ENCODE measurements around the gene KCNF1. TPM values are rescaled to one million over a fixed set of nuclear protein-coding genes. Genes with fewer than 3 reads are reported as not detected.

Gene KCNF1
- total RNA-seq, 1 experiment from 2014 or later: 1.2 TPM

DNA sequence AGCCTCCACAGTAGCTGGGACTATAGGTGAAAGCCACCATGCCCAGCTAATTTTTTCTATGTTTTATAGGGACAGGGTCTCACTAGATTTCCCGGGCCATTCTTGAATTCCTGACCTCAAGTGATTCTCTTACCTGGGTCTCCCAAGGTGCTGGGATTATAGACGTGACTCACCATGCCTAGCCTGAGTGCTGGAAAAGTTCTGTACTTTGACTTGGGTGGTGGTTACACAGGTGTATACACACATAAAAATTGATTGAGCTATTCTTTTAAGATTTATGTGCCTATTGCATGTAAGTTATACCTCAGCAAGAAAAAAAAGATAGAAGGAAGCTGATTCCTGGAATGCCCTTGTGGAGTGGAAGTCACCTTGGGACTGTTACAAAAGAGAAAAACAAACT, 34.8 kb upstream of the KCNF1 start:
- peaks cover 28% of the 10 kb centered on the region for H3K4me1 Mint-ChIP-seq
- no peak for ATAC-seq
- CTCF ChIA-PET: interaction anchor here (1.2 to 4.1 kb wide), 2 partner anchors 41 to 45 kb away, joined by 4 to 16 read pairs; no protein-coding TSS in a partner anchor
- peaks cover 21% of the 10 kb centered on the region for H3K9me3 Mint-ChIP-seq
- TF ChIP-seq, protein P1, sequence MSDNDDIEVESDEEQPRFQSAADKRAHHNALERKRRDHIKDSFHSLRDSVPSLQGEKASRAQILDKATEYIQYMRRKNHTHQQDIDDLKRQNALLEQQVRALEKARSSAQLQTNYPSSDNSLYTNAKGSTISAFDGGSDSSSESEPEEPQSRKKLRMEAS (CRISPR knock-in tag; IDR thresholded peaks at IDR 0.05): no peak
- no peak for TF ChIP-seq CBFB (CRISPR knock-in tag; IDR thresholded peaks at IDR 0.05; ENCODE audit: low read depth)
- DNase-seq (ENCODE audit: low spot score): no peak
- no peak overlapping the region for H3K27ac Mint-ChIP-seq
- H3K36me3 Mint-ChIP-seq: peaks cover 7% of the 10 kb centered on the region
- POLR2A ChIA-PET: interaction anchor here (0.6 kb wide), 3 partner anchors 30 to 614 kb away, joined by 3 to 7 read pairs (median 4); no protein-coding TSS in a partner anchor
- H3K4me3 Mint-ChIP-seq: no peak overlapping the region
- no peaks in the 10 kb centered on the region for H3K27me3 Mint-ChIP-seq (ENCODE audit: low read depth)

- POLR2A ChIA-PET: no interaction called here
- no peak for ATAC-seq
- Mint-ChIP-seq H3K9me3 (peaks cover 15% of the 10 kb centered on the region), H3K27me3 (ENCODE audit: low read depth) (no peaks in the 10 kb centered on the region), H3K27ac (no peak overlapping the region), H3K36me3 (0 out of 2 replicates have a peak, but pooled peaks cover 2% of the 10 kb centered on the region), H3K4me1 (peaks cover 28% of the 10 kb centered on the region), H3K4me3 (no peak overlapping the region)
- TF ChIP-seq HMGA2 (CRISPR knock-in tag; IDR thresholded peaks at IDR 0.05) (no peak), GABPB1 (CRISPR knock-in tag; IDR thresholded peaks at IDR 0.05) (no peak)
- TF ChIP-seq, protein P1 (CRISPR knock-in tag; IDR thresholded peaks at IDR 0.05): no peak
- CTCF ChIA-PET: interaction anchor here (1.6 to 4.1 kb wide), 2 partner anchors 32 to 46 kb away, joined by 5 to 16 read pairs; no protein-coding TSS in a partner anchor
- DNase-seq (ENCODE audit: low spot score): no peak
Measured at GRCh38 chr2:10877651-10878111, 34.1 kb upstream of the KCNF1 start.

GRCh38 chr2:10878268-10878915, 33.3 kb upstream of the KCNF1 start:
- no peak overlapping the region for H3K27ac Mint-ChIP-seq
- H3K27me3 Mint-ChIP-seq (ENCODE audit: low read depth): no peaks in the 10 kb centered on the region; the same call in 1 of the 2 replicates
- DNase-seq (ENCODE audit: low spot score): no peak
- ATAC-seq: no peak
- CTCF ChIA-PET: interaction anchor here (0.6 to 1.6 kb wide), 2 partner anchors 32 to 206 kb away, joined by 3 to 5 read pairs; no protein-coding TSS in a partner anchor
- peaks cover 34% of the 10 kb centered on the region for H3K4me1 Mint-ChIP-seq
- H3K4me3 Mint-ChIP-seq: no peak overlapping the region
- POLR2A ChIA-PET: no interaction called here
- peaks cover 9% of the 10 kb centered on the region; the same call in 1 of the 2 replicates for H3K9me3 Mint-ChIP-seq
- H3K36me3 Mint-ChIP-seq: no peaks in the 10 kb centered on the region
- TF ChIP-seq MYBL2 (CRISPR knock-in tag; IDR thresholded peaks at IDR 0.05): no peak
- TF ChIP-seq ZNF232 (CRISPR knock-in tag; IDR thresholded peaks at IDR 0.05): no peak
- TF ChIP-seq AR (CRISPR knock-in tag; IDR thresholded peaks at IDR 0.05): no peak
- no peak for TF ChIP-seq CBFB (CRISPR knock-in tag; IDR thresholded peaks at IDR 0.05; ENCODE audit: low read depth)
- TF ChIP-seq HMGA2 (CRISPR knock-in tag; IDR thresholded peaks at IDR 0.05): no peak
- no peak for TF ChIP-seq ZNF138 (CRISPR knock-in tag; conservative IDR thresholded peaks at IDR 0.05)
- no peak for TF ChIP-seq IRF1 (CRISPR knock-in tag; IDR thresholded peaks at IDR 0.05)
- TF ChIP-seq ZNF425 (CRISPR knock-in tag; conservative IDR thresholded peaks at IDR 0.05): no peak
- TF ChIP-seq FOXP4 (CRISPR knock-in tag; IDR thresholded peaks at IDR 0.05): no peak
- no peak for TF ChIP-seq ZNF423 (CRISPR knock-in tag; IDR thresholded peaks at IDR 0.05)
- no peak for TF ChIP-seq MXD4 (CRISPR knock-in tag; IDR thresholded peaks at IDR 0.05; ENCODE audit: borderline replicate concordance)
- no peak for TF ChIP-seq FOXJ3 (CRISPR knock-in tag; IDR thresholded peaks at IDR 0.05; ENCODE audit: borderline replicate concordance)
- TF ChIP-seq, protein P2, sequence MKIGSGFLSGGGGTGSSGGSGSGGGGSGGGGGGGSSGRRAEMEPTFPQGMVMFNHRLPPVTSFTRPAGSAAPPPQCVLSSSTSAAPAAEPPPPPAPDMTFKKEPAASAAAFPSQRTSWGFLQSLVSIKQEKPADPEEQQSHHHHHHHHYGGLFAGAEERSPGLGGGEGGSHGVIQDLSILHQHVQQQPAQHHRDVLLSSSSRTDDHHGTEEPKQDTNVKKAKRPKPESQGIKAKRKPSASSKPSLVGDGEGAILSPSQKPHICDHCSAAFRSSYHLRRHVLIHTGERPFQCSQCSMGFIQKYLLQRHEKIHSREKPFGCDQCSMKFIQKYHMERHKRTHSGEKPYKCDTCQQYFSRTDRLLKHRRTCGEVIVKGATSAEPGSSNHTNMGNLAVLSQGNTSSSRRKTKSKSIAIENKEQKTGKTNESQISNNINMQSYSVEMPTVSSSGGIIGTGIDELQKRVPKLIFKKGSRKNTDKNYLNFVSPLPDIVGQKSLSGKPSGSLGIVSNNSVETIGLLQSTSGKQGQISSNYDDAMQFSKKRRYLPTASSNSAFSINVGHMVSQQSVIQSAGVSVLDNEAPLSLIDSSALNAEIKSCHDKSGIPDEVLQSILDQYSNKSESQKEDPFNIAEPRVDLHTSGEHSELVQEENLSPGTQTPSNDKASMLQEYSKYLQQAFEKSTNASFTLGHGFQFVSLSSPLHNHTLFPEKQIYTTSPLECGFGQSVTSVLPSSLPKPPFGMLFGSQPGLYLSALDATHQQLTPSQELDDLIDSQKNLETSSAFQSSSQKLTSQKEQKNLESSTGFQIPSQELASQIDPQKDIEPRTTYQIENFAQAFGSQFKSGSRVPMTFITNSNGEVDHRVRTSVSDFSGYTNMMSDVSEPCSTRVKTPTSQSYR (CRISPR knock-in tag; IDR thresholded peaks at IDR 0.05): no peak
